SK-N-SH (cell line): Measurements from ENCODE around the gene ETNK2. TPM values are rescaled to one million over a fixed set of nuclear protein-coding genes. Genes with fewer than 3 reads are reported as not detected.

Experiments used
- CTCF ChIA-PET: fragments of 300-600, 350-600 bp; formaldehyde crosslinking; extraction: SDS; loops from one replicate; lab custom pipeline; 2021; lab: Yijun Ruan, JAX
- POLR2A ChIA-PET: fragments of 350-600 bp; sonication (Branson Sonifier 250); formaldehyde crosslinking; extraction: SDS; loops from one replicate; lab custom pipeline; 2020; ENCODE audit warnings: antibody characterized with exemption, inconsistent platforms; lab: Yijun Ruan, JAX
- DNase-seq: peaks from one replicate; pipeline ENCODE4 v3.0.0; 2012
- H2AFZ ChIP-seq: fragments of 200-600 bp; sonication (generic); 2 replicates; pipeline ENCODE4 v1.8.1; 2016; ENCODE audit warnings: antibody characterized with exemption, mild to moderate bottlenecking, low read depth
- H3F3A ChIP-seq: fragments of 200-600 bp; sonication (generic); replicated peaks from 2 replicates; pipeline ENCODE3; 2016; ENCODE audit warnings: antibody characterized with exemption, mild to moderate bottlenecking; ENCODE audit not compliant: insufficient read depth
- H3K27ac ChIP-seq, 2 experiments: fragments of 200-500 bp in 1 of 2; fragments of 200-600 bp in 1 of 2; sonication (Bioruptor generic) in 1 of 2; sonication (generic), shearing (Covaris generic) in 1 of 2; 2 replicates each; pipeline versions ENCODE4 v1.5.1 to v1.6.1; 2014 to 2016; ENCODE audit warnings: low read depth in 2 of 2, inconsistent platforms in 1 of 2, low read length in 1 of 2, mild to moderate bottlenecking in 1 of 2, mixed read lengths in 1 of 2
- H3K27me3 ChIP-seq: fragments of 200-600 bp; sonication (generic), shearing (Covaris generic); 2 replicates; pipeline ENCODE4 v1.6.1; 2016; ENCODE audit warnings: mixed run types; ENCODE audit not compliant: insufficient read depth
- H3K36me3 ChIP-seq, 2 experiments: fragments of 200-500 bp in 1 of 2; fragments of 200-600 bp in 1 of 2; sonication (Bioruptor generic) in 1 of 2; sonication (generic) in 1 of 2; replicated peaks in 1 of 2; 2 replicates each; pipeline versions ENCODE3 to v1.5.1; 2014 to 2016; ENCODE audit warnings: low read length in 1 of 2, mild to moderate bottlenecking in 1 of 2; ENCODE audit not compliant: insufficient read depth in 2 of 2, control insufficient read depth in 1 of 2
- H3K4me1 ChIP-seq, 2 experiments: fragments of 200-500 bp in 1 of 2; fragments of 200-600 bp in 1 of 2; sonication (Bioruptor generic) in 1 of 2; sonication (generic), shearing (Covaris generic) in 1 of 2; 2 replicates each; pipeline versions ENCODE4 v1.5.1 to v1.6.1; 2014 to 2016; ENCODE audit warnings: low read depth in 1 of 2, low read length in 1 of 2, mixed run types in 1 of 2; ENCODE audit not compliant: insufficient read depth in 2 of 2, control insufficient read depth in 1 of 2
- H3K4me2 ChIP-seq: fragments of 200-600 bp; sonication (generic), shearing (Covaris generic); 2 replicates; pipeline ENCODE4 v1.6.1; 2017; ENCODE audit warnings: mixed run types
- H3K4me3 ChIP-seq, 2 experiments: fragments of 200-500 bp in 1 of 2; fragments of 200-600 bp in 1 of 2; sonication (Bioruptor generic) in 1 of 2; sonication (generic), shearing (Covaris generic) in 1 of 2; 2 replicates each; pipeline versions ENCODE4 v1.5.1 to v1.8.1; 2014 to 2016; ENCODE audit warnings: low read depth in 2 of 2, inconsistent platforms in 1 of 2, low read length in 1 of 2, mild to moderate bottlenecking in 1 of 2, mixed read lengths in 1 of 2, moderate library complexity in 1 of 2
- H3K79me2 ChIP-seq: fragments of 200-600 bp; sonication (generic); 2 replicates; pipeline ENCODE4 v1.8.1; 2017; ENCODE audit warnings: mild to moderate bottlenecking; ENCODE audit not compliant: insufficient read depth
- H3K9ac ChIP-seq: fragments of 200-600 bp; sonication (generic); 2 replicates; pipeline ENCODE4 v1.6.1; 2017; ENCODE audit warnings: mixed run types
- H3K9me2 ChIP-seq: fragments of 200-600 bp; sonication (generic); 2 replicates; pipeline ENCODE4 v1.6.1; 2017; ENCODE audit warnings: mixed run types
- H3K9me3 ChIP-seq: fragments of 200-600 bp; sonication (generic); 2 replicates; pipeline ENCODE4 v1.6.1; 2017; ENCODE audit warnings: mixed run types, mild to moderate bottlenecking, moderate library complexity
- H4K20me1 ChIP-seq: fragments of 200-600 bp; sonication (generic); 2 replicates; pipeline ENCODE4 v1.6.1; 2017; ENCODE audit warnings: mild to moderate bottlenecking, mixed run types; ENCODE audit not compliant: insufficient read depth
- CHD2 ChIP-seq: fragments of 150-350 bp; IDR thresholded peaks from 2 replicates; pipeline ENCODE4 v1.6.1; 2018; ENCODE audit warnings: low read length; ENCODE audit not compliant: partially characterized antibody
- ELF1 ChIP-seq: IDR thresholded peaks from 2 replicates; pipeline ENCODE4 v1.4.0; 2012
- EZH2phosphoT487 ChIP-seq: fragments of 200-600 bp; sonication (generic); IDR thresholded peaks from 2 replicates; pipeline ENCODE4 v1.6.1; 2017; ENCODE audit warnings: low read depth, mixed run types, mild to moderate bottlenecking, antibody characterized with exemption, moderate library complexity, borderline replicate concordance
- FOSL2 ChIP-seq: IDR thresholded peaks from 2 replicates; pipeline ENCODE4 v1.4.0; 2012; ENCODE audit warnings: low read depth, mild to moderate bottlenecking, moderate library complexity, borderline replicate concordance
- FOXM1 ChIP-seq: IDR thresholded peaks from 2 replicates; pipeline ENCODE4 v1.4.0; 2012; ENCODE audit warnings: low read depth, mild to moderate bottlenecking
- MEF2A ChIP-seq: IDR thresholded peaks from 2 replicates; pipeline ENCODE4 v1.4.0; 2012; ENCODE audit warnings: low read depth, borderline replicate concordance
- NFIC ChIP-seq: IDR thresholded peaks from 2 replicates; pipeline ENCODE4 v1.4.0; 2012; ENCODE audit warnings: borderline replicate concordance
- NRF1 ChIP-seq: IDR thresholded peaks from 2 replicates; pipeline ENCODE4 v1.6.1; 2012; ENCODE audit warnings: low read depth, mild to moderate bottlenecking, low read length
- RAD21 ChIP-seq: IDR thresholded peaks from 2 replicates; pipeline ENCODE4 v1.6.1; 2012; ENCODE audit warnings: mild to moderate bottlenecking, low read length
- RFX5 ChIP-seq: IDR thresholded peaks from 2 replicates; pipeline ENCODE4 v1.6.1; 2012; ENCODE audit warnings: mild to moderate bottlenecking, improper control_type of control experiment, low read length
- RXRA ChIP-seq: IDR thresholded peaks from 2 replicates; pipeline ENCODE4 v1.4.0; 2012; ENCODE audit warnings: low read depth, mild to moderate bottlenecking, borderline replicate concordance
- SIN3A ChIP-seq: IDR thresholded peaks from 2 replicates; pipeline ENCODE4 v1.6.1; 2012; ENCODE audit warnings: low read depth, mild to moderate bottlenecking, low read length, moderate library complexity, borderline replicate concordance
- TAF1 ChIP-seq: IDR thresholded peaks from 2 replicates; pipeline ENCODE4 v1.6.1; 2012; ENCODE audit warnings: low read depth, mild to moderate bottlenecking, low read length, moderate library complexity, borderline replicate concordance
- TEAD4 ChIP-seq: IDR thresholded peaks from 2 replicates; pipeline ENCODE4 v1.4.0; 2012; ENCODE audit warnings: mild to moderate bottlenecking, borderline replicate concordance; ENCODE audit not compliant: insufficient read depth
- YY1 ChIP-seq: IDR thresholded peaks from 2 replicates; pipeline ENCODE4 v1.4.0; 2012; ENCODE audit warnings: low read depth, mild to moderate bottlenecking
- WGBS: methylation state at CpG from one replicate; pipeline ENCODE4 v1.1.6; 2017; ENCODE audit warnings: low lambda C conversion rate; 5-methylcytosine and 5-hydroxymethylcytosine counted together
- polyA plus RNA-seq, 3 experiments: library from polyadenylated mRNA; depleted of rRNA; stranded (reverse); fragments of >200 nt; gene quantifications; 2 replicates each; pipeline ENCODE4 v1.2.3, GENCODE V29; 2012
- TF ChIP-seq, protein P1 (sequence below): IDR thresholded peaks from 2 replicates; pipeline ENCODE4 v1.4.0; 2012; ENCODE audit warnings: low read depth, borderline replicate concordance
- TF ChIP-seq, protein P2 (sequence below): fragments of 150-350 bp; IDR thresholded peaks from 2 replicates; pipeline ENCODE4 v1.6.1; 2016; ENCODE audit warnings: mild to moderate bottlenecking, low read depth, low read length
- TF ChIP-seq, protein P3 (sequence below): fragments of 200-600 bp; sonication (generic); IDR thresholded peaks from 2 replicates; pipeline ENCODE4 v1.6.1; 2017; ENCODE audit warnings: antibody characterized with exemption, mild to moderate bottlenecking, moderate library complexity

ETNK2 gene
- polyA plus RNA-seq, 1 of the 3 experiments (the other 2 are of a cell fraction): 16.1 TPM

GRCh38 chr1:204153667-204154066, 1.8 kb upstream of the ETNK2 start (continued):
- TF ChIP-seq TAF1 (no peak), TEAD4 (no peak), RAD21 (no peak), ELF1 (no peak), SIN3A (no peak), FOXM1 (no peak), FOSL2 (no peak), YY1 (no peak), EZH2phosphoT487 (no peak)
- TF ChIP-seq, protein P1, sequence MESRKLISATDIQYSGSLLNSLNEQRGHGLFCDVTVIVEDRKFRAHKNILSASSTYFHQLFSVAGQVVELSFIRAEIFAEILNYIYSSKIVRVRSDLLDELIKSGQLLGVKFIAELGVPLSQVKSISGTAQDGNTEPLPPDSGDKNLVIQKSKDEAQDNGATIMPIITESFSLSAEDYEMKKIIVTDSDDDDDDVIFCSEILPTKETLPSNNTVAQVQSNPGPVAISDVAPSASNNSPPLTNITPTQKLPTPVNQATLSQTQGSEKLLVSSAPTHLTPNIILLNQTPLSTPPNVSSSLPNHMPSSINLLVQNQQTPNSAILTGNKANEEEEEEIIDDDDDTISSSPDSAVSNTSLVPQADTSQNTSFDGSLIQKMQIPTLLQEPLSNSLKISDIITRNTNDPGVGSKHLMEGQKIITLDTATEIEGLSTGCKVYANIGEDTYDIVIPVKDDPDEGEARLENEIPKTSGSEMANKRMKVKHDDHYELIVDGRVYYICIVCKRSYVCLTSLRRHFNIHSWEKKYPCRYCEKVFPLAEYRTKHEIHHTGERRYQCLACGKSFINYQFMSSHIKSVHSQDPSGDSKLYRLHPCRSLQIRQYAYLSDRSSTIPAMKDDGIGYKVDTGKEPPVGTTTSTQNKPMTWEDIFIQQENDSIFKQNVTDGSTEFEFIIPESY: no peak
- TF ChIP-seq, all 33 proteins: peak for 0

DNA sequence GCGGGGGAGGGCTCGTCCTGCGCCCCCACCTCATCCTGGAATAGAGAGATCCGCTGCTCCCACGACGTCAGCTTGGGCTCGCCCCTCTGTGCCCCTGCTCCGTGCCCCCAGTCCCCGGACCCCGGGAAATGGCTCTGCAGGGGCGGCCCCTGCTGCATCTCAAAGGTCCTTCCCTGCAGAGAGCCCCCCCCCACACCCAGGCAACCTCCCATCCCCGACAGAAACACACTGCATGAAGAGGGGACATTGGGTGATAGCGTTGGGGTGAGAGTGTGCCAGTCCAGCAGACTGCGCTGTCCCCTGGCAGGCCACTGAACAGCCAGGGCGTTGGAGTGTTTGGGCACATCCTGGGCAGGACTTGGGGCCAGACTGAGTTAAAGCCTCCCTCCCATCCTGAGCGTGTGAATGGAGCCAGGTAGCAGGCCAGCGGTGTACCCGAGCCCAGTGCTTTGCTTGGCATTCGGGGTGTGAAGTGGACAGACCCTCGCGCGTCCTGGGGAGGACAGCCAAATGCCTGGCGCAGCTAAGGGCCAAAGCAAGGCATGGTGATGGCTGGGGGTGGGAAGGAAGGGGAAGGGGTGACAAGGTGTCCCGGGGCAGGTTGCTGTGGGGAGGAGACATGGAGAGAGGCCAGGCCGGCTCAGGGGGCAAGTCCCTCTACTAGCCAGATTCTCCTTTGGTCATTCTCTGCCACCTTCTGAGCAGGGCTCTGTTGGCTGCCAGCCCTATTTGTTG, 633 bp upstream of the ETNK2 start:
- no peaks in the 10 kb centered on the region for H3K36me3 ChIP-seq
- H3K9ac ChIP-seq: peak overlapping the region; percentile 76
- peak overlapping the region; percentile 96 for H2AFZ ChIP-seq
- H3K9me3 ChIP-seq: no peaks in the 10 kb centered on the region
- 66% methylated on average over 15 of the region's 25 CpGs for WGBS
- peaks cover 3 to 19% of the 10 kb centered on the region in 2 experiments; a peak in 1 of 4 replicates for H3K4me1 ChIP-seq
- H3K27me3 ChIP-seq: no peaks in the 10 kb centered on the region; the same call in 1 of the 2 replicates
- H3K79me2 ChIP-seq: no peaks in the 10 kb centered on the region
- peak overlapping the region; percentile 72 to 89 for H3K4me3 ChIP-seq
- ChIA-PET POLR2A (interaction anchor here (0.6 to 2.3 kb wide), 5 partner anchors 22 to 227 kb away, joined by 3 to 25 read pairs (median 3); partner anchors contain the start of gene SOX13), CTCF (interaction anchor here (0.9 to 7.2 kb wide), 13 partner anchors 8 to 292 kb away, joined by 3 to 51 read pairs (median 6); partner anchors contain the start of gene PLEKHA6)
- no peaks in the 10 kb centered on the region for H3F3A ChIP-seq
- no peaks in the 10 kb centered on the region for H4K20me1 ChIP-seq
- peak overlapping the region; percentile 83 for H3K4me2 ChIP-seq
- H3K9me2 ChIP-seq: no peaks in the 10 kb centered on the region
- no peak for DNase-seq
- peak overlapping the region in 1 of 2 experiments; percentile 72; a peak in 1 of 4 replicates for H3K27ac ChIP-seq
- TF ChIP-seq, protein P2, sequence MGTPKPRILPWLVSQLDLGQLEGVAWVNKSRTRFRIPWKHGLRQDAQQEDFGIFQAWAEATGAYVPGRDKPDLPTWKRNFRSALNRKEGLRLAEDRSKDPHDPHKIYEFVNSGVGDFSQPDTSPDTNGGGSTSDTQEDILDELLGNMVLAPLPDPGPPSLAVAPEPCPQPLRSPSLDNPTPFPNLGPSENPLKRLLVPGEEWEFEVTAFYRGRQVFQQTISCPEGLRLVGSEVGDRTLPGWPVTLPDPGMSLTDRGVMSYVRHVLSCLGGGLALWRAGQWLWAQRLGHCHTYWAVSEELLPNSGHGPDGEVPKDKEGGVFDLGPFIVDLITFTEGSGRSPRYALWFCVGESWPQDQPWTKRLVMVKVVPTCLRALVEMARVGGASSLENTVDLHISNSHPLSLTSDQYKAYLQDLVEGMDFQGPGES: no peak
- TF ChIP-seq FOXM1 (no peak), RXRA (no peak), RFX5 (no peak), ELF1 (no peak), EZH2phosphoT487 (no peak), FOSL2 (no peak), NRF1 (no peak), RAD21 (no peak), MEF2A (no peak), CHD2 (no peak), NFIC (no peak)
- TF ChIP-seq, protein P3, sequence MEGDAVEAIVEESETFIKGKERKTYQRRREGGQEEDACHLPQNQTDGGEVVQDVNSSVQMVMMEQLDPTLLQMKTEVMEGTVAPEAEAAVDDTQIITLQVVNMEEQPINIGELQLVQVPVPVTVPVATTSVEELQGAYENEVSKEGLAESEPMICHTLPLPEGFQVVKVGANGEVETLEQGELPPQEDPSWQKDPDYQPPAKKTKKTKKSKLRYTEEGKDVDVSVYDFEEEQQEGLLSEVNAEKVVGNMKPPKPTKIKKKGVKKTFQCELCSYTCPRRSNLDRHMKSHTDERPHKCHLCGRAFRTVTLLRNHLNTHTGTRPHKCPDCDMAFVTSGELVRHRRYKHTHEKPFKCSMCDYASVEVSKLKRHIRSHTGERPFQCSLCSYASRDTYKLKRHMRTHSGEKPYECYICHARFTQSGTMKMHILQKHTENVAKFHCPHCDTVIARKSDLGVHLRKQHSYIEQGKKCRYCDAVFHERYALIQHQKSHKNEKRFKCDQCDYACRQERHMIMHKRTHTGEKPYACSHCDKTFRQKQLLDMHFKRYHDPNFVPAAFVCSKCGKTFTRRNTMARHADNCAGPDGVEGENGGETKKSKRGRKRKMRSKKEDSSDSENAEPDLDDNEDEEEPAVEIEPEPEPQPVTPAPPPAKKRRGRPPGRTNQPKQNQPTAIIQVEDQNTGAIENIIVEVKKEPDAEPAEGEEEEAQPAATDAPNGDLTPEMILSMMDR: no peak
- TF ChIP-seq, protein P1: no peak
